Stimulated activated CD8-positive, alpha-beta memory T cell treated with anti-CD3 and anti-CD28 coated beads, Interleukin-15, amount 100 ng/mL, for 48 hours (primary cell): ENCODE results near the gene DYNC1I1.

Experiments used
- DNase-seq, 2 donors: peaks; one replicate each; pipeline ENCODE4 v3.0.0-alpha.2; 2020; ENCODE audit warnings: low read depth in 2 of 2

Gene DYNC1I1

DNA sequence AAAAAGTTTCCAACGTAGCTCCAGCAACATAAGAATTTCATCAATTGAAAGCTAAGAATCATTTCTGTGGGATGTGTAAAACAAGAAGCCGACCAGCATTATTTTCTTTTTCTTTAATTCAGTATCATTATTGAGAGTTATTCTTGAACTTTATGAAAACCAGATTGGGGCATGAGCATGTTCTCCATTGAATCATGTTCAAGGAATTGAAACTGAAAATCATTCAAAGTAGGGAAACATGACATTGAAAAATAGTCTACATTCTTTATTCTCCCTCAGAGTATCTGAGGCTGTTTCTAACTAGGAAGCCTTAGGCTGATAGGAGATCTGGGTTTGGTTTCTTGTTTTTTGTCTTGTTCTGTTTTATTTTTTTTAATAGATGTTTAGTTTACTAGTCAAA lies 253.7 kb downstream of the DYNC1I1 start:
- DNase-seq: no peak

DNA sequence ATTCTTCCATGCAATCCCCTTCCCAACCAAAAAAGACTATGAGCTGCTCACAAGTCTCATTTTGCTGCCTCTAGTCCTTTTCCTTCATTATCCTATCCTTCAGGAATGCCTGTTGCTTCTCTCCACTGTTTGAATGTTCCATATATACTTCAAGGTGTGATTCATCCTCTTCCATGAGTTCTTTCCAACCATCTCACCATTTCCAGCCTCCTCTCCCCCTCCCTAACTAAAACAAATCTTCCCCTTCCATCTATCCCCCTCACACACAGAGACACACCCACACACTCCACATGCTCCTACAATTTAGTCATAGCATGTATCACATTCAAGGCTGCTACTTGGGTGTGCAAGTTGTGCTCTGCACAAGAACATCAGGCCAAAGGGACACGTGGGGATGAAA lies 254.3 kb downstream of the DYNC1I1 start:
- no peak for DNase-seq

DNA sequence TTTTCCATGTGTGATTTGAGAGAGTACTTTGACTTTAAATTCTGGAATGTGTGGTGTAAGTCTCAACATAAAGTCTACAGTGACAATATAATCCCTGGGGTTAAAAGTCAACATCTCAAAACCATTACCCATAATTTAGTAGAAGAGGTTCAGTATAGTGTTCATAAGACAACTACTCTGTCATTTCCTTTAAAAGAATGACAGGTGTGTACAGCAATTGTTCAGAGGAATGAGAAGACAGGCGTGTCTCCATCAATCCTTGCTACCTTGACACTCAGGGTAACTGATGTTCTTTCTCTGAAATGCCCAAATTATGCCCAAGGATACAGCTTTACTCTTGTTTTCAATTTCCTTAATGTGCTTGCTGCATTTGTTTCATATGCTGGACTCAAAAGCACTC lies 256.4 kb downstream of the DYNC1I1 start:
- no peak for DNase-seq

DNA sequence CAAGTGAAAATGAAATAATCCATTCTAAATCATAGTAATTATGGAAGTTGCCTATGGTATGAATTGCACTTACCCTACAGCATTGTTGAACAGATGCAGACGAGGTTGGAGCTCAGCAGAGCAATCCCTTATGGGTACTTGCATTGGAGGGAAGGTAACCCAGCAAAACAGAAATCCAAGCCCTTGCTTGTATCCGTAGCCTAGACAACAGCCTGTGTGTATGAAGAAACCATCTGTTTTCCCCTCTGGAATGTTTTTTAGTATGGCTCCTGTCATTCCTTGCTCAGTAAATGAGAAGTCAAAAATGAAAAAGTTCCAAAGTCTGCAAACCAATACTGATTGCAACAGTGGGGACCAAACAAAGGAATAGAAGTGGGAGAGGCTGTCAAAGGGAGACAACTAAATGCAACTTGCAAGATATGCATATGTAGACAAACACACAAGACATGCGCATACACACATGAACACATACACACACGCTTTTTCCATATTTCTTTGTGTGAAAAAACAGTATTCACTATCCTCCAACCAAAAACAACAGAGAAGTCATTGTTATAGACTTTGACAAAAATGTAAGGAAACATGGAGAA lies 260.8 kb downstream of the DYNC1I1 start:
- no peak for DNase-seq

GRCh38 chr7:96034940-96035727 lies 262.8 kb downstream of the DYNC1I1 start:
- DNase-seq: no peak

DNA sequence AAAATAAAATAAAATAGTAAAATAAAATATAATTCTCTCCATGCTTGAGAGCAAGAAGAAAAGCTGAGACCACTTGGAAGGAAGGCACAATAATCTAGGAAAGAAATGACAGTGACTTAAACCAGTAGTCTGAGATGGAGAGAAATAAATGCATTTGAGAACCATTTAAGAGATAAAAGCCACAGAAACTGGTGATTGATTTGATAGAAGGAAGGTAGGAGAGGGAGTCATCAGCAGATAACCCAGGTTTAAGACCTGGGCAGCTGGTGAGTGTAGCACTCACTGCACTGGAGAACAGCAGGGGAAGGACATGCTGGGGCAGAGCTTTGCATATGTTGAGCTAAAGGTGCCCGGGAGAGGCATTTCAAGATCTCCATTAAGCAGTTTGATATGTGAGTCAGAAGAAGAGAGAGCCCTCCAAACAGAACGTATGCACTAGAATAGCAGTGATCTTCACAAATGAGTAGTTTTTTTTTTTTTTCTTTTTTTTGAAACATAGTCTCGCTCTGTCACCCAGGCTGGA lies 268.0 kb downstream of the DYNC1I1 start:
- DNase-seq: no peak

DNA sequence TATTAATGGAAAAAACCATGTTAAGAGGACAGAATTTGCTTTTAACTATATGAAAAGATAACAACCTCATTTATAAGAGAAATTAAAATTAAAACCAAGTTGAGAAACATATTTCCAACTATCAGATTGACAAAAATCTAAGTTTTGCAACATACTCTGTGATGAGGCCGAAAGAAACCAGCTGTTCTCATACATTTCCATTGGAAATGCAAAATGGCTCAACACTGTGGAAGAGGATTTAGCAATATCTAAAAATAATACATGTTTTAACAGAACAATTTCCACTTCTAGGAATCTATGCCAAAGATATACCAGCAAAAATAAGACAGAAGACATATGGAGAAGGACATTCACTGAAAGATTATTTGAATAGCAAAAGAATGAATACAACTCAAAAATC lies 268.8 kb downstream of the DYNC1I1 start:
- no peak for DNase-seq

DNA sequence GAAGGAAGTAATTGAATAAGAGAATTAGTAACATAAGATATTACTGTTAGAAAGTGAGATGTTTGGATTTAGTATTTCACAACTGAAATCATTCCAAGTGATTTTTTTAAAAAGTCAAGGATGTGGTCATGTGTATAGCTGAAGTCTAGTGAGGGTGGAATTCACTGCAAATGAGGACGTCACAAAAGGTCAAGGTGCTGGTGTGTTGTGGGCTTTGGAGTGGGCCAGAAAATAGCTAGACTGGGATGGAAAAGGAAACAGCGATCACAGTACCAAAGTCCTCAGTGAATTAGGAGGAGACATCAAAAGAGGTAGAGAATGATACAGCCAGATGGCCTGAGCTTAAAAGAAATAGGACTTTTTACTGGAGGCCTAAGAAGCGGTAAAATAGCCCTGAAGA lies 272.8 kb downstream of the DYNC1I1 start:
- no peak for DNase-seq

- no peak for DNase-seq
Observed at GRCh38 chr7:96045919-96046318, 273.6 kb downstream of the DYNC1I1 start.

DNA sequence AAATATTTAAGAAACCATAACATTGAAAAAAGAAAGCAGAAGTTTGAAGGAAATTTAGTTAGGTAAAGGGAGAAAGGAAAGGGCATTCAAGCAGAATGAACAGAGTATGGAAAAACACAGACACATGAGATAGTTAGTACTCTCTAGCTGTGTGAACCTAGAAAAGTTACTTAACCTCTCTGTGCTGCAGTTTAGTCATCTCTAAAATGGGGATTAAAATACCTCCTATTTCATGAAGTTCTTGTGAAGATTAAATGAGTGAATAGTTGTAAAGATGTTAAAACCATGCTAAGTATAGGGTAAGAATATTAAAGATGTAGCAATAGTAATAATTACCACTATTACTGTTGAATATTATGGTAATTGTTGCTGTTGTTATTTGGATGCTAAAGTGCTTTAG lies 279.9 kb downstream of the DYNC1I1 start:
- no peak for DNase-seq

- no peak for DNase-seq
Observed at GRCh38 chr7:96052860-96053470, 280.6 kb downstream of the DYNC1I1 start.

DNA sequence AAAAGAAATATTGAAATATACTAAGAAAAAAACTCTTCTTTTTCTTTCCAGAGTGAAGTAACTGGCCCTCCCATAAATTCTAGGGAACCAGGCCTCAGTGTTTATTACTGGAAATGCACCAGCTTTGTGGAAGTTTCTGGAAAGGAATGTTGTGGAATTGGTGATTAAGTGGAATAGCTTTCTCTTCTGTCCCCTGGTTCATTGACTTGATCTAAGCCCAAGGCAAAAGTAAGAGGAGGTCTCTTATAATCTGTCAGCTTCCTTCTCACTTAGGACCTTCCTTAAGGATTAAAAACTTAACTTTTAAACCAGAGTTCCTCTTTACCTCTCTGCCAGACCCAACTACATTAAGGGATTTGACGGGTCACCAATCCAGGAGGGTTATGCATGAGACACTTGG lies 283.4 kb downstream of the DYNC1I1 start:
- no peak for DNase-seq

DNA sequence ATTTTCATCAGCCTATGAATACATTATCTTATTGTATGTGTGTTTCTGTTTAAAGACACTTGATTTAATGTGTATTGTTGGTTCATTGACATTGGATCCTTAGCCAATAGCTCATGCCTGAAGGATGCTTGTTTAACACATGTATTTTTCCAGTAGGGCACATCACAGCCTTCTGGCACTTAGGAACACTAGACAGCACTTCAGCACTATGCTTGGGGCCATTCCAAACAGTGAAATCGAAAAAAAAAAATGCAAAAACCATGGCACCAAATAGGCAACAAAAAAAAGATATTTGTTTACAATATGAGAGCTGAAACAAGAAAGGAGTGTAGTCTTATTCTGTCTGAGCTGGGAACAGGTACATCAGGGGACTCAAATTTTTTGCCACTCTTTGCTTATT lies 286.7 kb downstream of the DYNC1I1 start:
- no peak for DNase-seq

GRCh38 chr7:96061009-96061408 lies 288.7 kb downstream of the DYNC1I1 start:
- no peak for DNase-seq

DNA sequence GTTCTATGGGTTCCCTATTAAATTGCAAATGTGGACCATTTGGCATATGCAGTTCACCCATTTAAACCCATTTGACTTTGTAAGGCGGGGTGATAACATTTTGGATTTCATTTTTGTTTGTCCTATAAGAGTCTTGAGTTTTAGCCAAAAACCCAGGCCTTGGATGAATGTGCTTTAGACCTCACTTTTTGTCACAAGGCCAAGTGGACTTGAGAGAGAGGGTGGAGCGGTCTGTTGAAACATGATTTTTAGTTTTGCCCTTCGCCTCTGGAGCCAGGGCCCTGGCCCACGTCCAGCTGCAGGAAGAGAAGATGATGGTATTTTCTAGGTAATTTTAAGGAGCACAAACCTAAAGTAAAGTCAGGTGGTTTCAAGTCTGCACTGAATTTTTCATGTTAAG lies 289.5 kb downstream of the DYNC1I1 start:
- DNase-seq: no peak

- no peak for DNase-seq
Observed at GRCh38 chr7:96067321-96067720, 295.0 kb downstream of the DYNC1I1 start.

GRCh38 chr7:96069401-96069800 lies 297.0 kb downstream of the DYNC1I1 start:
- DNase-seq: no peak

- DNase-seq: no peak
Observed at GRCh38 chr7:96074871-96075270, 302.5 kb downstream of the DYNC1I1 start.

DNA sequence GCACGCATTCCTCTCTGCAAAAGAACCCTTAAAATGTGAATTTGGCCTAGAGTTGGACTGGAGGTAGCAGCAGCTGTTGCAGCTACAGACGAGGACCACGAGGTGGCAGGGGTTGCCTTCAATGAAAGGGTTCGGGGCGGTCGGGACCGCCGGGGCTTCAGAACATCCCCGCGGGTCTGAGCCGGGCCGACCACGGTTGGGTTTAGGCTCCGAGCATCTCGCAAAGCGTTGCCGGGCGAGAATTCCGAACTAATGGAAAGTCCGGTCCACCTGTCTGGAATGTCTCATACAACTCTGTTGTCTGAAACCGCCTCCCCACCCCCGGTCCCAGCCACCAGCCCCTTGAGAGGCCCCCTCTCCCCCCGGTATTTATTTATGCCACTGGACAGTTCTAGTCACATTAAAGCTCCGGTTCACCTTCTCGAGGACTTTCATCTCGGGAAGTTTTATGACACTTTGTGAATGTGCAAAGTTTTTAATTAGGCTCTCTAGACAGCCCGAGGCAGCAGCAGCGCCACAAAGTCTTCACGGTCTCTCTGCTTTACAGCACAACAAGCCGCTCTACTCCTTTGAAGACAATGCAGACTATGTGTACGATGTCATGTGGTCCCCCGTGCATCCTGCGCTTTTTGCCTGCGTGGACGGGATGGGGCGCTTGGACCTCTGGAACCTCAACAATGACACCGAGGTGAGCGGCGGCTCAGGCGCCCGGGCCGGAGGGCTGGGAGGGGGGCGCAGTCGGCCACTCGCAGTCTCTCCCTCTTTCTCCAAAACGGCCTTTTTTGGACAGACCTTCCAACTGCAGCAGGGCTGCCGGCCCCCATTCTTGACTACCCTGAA lies 303.4 kb downstream of the DYNC1I1 start:
- peak; percentile 17 to 33 for DNase-seq

- DNase-seq: no peak
Observed at GRCh38 chr7:96076350-96076707, 304.0 kb downstream of the DYNC1I1 start.

- DNase-seq: no peak
Observed at GRCh38 chr7:96080027-96080426, 307.7 kb downstream of the DYNC1I1 start.

GRCh38 chr7:96084881-96085553 lies 312.7 kb downstream of the DYNC1I1 start:
- DNase-seq: no peak
